Vein endothelial cell (primary cell): Measurements from ENCODE around the gene SNX17. TPM values are rescaled to one million over a fixed set of nuclear protein-coding genes. Genes with fewer than 3 reads are reported as not detected.

Experiments
- total RNA-seq: library from RNA; depleted of rRNA; stranded (reverse); fragments of >200 nt; gene quantifications from 2 replicates; pipeline ENCODE4 v1.2.3, GENCODE V29; 2012

Gene SNX17, protein sequence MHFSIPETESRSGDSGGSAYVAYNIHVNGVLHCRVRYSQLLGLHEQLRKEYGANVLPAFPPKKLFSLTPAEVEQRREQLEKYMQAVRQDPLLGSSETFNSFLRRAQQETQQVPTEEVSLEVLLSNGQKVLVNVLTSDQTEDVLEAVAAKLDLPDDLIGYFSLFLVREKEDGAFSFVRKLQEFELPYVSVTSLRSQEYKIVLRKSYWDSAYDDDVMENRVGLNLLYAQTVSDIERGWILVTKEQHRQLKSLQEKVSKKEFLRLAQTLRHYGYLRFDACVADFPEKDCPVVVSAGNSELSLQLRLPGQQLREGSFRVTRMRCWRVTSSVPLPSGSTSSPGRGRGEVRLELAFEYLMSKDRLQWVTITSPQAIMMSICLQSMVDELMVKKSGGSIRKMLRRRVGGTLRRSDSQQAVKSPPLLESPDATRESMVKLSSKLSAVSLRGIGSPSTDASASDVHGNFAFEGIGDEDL
- 112 and 136 TPM in 2 replicates for total RNA-seq

DNA sequence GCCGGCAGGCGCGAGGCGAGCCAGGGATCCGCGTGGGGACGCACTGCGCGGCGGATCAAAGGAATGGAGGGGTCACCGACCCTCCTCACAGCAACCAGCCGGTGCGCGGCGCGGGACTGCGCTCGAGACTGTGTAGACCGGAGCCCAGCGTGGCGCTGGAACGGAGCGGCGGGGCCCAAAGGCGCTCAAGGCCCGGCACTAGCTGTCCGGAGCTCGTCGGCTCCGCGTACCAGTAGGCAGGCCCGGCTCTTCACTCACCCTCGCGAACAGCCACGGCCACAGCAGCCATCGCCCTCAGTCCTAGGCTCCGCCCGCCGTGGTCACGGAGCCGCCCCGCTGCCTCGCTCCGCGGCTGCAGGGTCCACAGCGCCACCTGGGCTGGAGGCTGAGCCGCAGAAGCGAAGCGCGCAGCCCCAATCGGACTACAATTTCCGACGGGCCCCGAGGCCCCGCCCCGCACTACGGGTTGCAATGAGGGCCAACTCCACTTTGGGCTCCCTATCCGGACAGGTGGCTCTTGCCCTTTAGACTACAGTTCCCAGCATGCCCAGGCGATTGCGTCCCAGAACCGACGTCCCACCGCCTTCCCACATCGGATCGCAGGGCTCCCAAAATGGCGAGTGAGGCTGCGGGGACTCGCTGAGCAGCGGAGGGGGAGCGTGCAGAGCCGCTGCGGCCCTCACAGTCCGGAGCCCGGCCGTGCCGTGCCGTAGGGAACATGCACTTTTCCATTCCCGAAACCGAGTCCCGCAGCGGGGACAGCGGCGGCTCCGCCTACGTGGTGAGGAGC is at the start of gene SNX17, which contains the start of gene EIF2B4:
Gene SNX17 (plus strand): TSS at position 591 of the 790 bp plus-strand sequence. CDS start 128 bp downstream, at position 719.
Gene EIF2B4 (minus strand): TSS at position 313 of the 790 bp plus-strand sequence. CDS start 24 bp downstream, at position 289.

DNA sequence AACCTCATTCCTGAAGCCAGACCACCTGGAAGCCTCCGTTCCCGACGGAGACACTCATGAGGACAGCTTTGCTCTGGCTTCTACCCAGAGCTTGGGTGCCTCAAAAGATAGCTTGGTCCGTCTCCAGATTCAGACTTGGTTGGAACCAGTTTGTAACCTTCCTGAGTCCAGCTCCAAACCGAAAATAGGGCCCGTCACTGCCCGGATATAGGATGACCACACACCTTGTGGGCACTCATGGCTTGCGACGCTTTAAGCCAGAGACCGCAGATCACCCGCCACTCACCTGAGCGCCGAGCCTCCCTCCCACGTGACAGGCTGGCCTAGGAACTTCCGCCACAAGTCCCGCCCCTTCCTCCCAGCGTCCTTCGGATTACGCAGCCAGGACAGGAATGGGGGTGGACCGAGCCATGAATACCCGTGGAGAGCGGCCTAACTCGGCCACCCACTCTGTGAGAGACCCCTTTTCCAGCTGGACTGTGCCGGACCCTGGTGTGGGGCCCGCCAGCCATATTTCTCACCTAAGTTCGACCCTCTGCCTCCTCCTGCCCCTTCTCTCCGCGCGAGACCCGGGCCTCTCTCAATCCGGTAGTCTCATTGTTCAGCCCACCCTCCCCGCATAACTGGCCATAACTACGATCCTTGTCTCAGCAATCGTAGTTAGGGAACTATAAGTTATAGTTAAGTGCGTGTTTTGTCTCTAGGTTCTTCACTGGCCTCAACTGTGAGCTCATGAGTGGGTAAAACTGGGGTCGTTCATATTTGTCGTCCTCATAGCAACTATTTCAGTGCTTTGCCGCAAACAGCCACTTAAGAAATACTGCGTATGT is 47.4 kb upstream of the SNX17 start, which contains the start of gene MPV17:
Gene MPV17 (minus strand): TSS at position 332 of the 830 bp plus-strand sequence. CDS start 580 bp downstream, outside the sequence.

DNA sequence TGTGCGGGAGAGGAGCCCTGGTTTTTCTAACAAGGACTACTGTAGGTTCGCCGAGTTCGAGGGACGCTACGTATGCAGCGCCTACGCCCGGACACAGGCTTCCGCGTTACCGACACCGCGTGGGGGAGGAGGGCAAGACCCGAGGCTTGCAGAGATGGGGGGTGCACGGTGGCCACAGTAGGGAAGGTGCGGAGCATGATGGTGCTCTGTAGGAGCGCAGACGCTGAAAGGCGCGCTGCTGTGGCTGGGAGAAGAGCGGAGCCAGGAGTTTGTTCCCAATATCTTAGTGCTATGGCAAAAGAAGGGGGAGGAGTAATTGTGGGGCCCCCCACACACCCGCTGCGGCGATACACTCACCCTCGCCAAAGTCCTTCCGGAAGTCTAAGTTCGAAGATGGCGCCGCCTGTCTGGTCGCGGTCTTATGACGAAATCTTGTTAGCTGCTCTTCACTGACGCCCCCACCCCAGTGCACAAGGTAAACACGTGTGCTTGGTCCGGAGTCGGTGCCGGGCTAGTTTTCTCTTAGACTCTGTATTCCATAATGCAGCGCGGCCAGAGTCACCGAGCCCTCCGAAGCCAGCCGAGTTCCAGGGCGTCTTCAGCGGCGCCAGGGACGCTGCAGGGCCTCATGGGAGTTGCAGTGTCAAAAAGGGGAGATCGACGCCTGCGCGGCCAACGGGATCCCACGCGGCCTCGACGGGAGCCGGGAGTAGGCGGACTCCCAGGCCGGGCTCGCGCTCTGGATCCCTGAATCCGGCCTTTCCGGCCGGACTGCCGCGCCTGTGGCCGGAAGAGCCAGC is 13.8 kb upstream of the SNX17 start, which contains the start of gene GTF3C2:
Gene GTF3C2 (minus strand): TSS at position 383 of the 800 bp plus-strand sequence. CDS start 13,210 bp downstream, outside the sequence.

DNA sequence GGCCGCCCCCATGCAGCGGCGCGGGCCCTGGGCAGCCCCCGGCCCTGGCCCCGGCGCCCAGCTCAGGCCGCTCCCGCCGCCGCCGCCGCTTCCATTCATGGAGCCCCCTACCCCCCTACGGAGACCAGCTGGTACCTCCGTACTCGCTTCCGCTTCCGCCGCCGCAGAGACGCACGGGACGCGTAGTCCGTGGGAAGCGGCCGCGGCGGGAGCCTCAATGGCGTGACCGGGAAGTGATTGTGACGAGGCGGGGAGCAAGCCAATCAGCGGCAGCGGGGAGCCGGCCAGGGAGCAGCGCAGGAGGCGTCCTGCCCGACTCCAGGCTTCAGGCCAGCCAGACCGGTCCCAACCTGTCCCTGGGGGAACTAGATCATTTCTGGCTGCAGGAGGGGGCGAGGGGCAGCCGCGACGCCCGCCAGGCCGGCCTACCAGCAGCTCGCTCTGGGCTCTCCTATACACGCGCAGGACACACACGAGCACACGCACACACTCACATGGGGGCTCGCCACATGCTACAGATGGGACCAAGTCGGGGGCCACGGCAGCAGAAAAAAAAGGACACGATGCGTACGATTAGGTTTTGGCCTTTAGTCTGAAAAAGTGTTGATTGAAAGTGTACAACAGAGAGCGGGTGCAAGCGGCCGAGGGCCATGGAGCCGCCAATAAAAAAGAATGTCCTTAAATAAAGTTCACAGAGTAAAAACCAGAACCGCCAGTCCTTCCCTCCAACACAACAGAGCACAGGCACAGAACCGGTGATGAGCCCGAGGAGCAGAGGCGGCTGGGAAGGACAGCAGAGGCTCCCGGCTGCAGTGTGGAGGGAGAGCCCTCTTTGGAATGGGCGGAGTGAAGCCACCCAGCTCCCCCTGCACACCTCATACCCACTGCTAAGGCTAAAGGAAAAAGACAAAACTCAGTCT is 10.5 kb downstream of the SNX17 start, which contains the start of gene ZNF513:
Gene ZNF513 (minus strand): TSS at position 109 of the 920 bp plus-strand sequence. CDS start 208 bp downstream, outside the sequence.

DNA sequence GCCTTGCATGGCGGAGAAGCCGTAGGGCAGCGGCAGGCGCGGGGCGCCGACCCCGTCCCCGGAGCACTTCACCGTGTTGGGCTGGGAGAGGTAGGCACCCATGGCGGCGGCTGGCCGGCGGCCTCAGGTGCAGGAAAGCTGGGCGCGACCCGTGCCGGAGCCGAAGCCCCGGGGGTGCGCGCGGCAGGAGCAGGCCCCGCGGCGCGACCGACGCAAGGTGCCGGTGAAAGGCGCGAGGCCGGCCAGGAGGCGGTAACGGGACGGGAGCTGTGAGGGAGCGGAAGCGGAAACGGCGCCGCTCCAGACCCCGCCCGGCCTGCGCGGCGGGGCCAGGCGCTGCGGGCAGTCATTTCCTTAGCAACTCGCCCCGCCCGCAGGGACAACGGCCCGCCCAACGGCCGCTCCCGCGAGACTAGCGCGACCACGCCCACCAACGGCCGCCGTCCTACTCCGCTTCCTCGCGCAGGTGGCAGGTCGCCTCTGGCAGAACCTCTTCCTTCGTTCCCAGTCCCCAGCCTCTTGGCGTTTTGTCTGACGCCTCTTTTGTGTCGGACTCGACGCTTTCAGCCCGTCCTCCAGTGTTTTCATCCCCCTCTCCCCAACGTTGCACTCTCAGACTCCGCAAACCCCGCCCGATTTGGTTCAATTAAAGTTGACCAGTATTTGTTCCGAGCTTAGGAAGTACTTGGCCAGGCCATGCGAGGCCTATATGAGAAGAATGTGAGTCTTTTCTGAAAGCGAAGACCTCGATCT is 39.1 kb downstream of the SNX17 start, which contains the start of gene PPM1G:
Gene PPM1G (minus strand): TSS at position 271 of the 753 bp plus-strand sequence. CDS start 169 bp downstream, at position 102.

Other genes with a start within 250 kb of the SNX17 start
- gene ABHD1, start 246.8 kb upstream of the SNX17 start, total RNA-seq: under 0.01 TPM in 1 of 2 replicates, not detected in the other
- 39.0 and 43.1 TPM in 2 replicates for gene PREB, start 236.0 kb upstream of the SNX17 start, total RNA-seq
- gene PRR30, start 231.2 kb upstream of the SNX17 start, total RNA-seq: not detected in 2 replicates
- gene TCF23, start 221.6 kb upstream of the SNX17 start, total RNA-seq: not detected in 2 replicates
- gene ATRAID, start 158.6 kb upstream of the SNX17 start, total RNA-seq: 120 and 128 TPM in 2 replicates
- gene SLC5A6, start 158.3 kb upstream of the SNX17 start, total RNA-seq: 29.7 and 41.7 TPM in 2 replicates
- gene CAD, start 153.2 kb upstream of the SNX17 start, total RNA-seq: 41.7 and 41.8 TPM in 2 replicates
- gene SLC30A3, start 107.6 kb upstream of the SNX17 start, total RNA-seq: 3.2 and 11.8 TPM in 2 replicates
- gene DNAJC5G, start 95.2 kb upstream of the SNX17 start, total RNA-seq: 0.19 and 0.98 TPM in 2 replicates
- gene TRIM54, start 88.2 kb upstream of the SNX17 start, total RNA-seq: 0.10 and 0.33 TPM in 2 replicates
- gene UCN, start 62.2 kb upstream of the SNX17 start, total RNA-seq: 0.38 and 1.3 TPM in 2 replicates
- gene MPV17, start 47.5 kb upstream of the SNX17 start, total RNA-seq: 75.0 and 79.4 TPM in 2 replicates
- gene GTF3C2, start 13.9 kb upstream of the SNX17 start, total RNA-seq: 52.6 and 53.2 TPM in 2 replicates
- 28.7 and 32.4 TPM in 2 replicates for gene EIF2B4, start 278 bp upstream of the SNX17 start, total RNA-seq
- 8.6 and 11.1 TPM in 2 replicates for gene ZNF513, start 10.1 kb downstream of the SNX17 start, total RNA-seq
- 108 and 120 TPM in 2 replicates for gene PPM1G, start 39.0 kb downstream of the SNX17 start, total RNA-seq
- 138 and 167 TPM in 2 replicates for gene NRBP1, start 58.0 kb downstream of the SNX17 start, total RNA-seq
- gene KRTCAP3, start 71.8 kb downstream of the SNX17 start, total RNA-seq: not detected in 2 replicates
- 15.0 and 17.0 TPM in 2 replicates for gene IFT172, start 119.1 kb downstream of the SNX17 start, total RNA-seq
- gene FNDC4, start 124.6 kb downstream of the SNX17 start, total RNA-seq: 30.6 and 36.6 TPM in 2 replicates
- 0.98 and 3.2 TPM in 2 replicates for gene GCKR, start 126.2 kb downstream of the SNX17 start, total RNA-seq
- gene ZNF512, start 212.4 kb downstream of the SNX17 start, total RNA-seq: 23.5 and 44.5 TPM in 2 replicates